Parathyroid adenoma (tissue), 2 donors: ENCODE measurements around the gene FOXD1.
"Not testable (repeated sequence)": the region's sequence is repeated elsewhere in the genome, so short reads cannot be mapped to it uniquely, and the experiment has no call there.

Experiments used
- H2AFZ ChIP-seq: fragments of 300-600 bp; sonication (generic); one replicate; pipeline ENCODE4 v1.7.0; 2017; ENCODE audit warnings: antibody characterized with exemption, mild to moderate bottlenecking
- H3K27ac ChIP-seq: fragments of 300-600 bp; sonication (generic); one replicate; pipeline ENCODE4 v1.7.0; 2017
- H3K27me3 ChIP-seq: fragments of 300-600 bp; sonication (generic); one replicate; pipeline ENCODE4 v1.7.0; 2017; ENCODE audit warnings: low read length; ENCODE audit not compliant: control insufficient read depth, insufficient read depth
- H3K36me3 ChIP-seq: fragments of 300-600 bp; sonication (generic); one replicate; pipeline ENCODE4 v1.7.0; 2017; ENCODE audit warnings: low read length; ENCODE audit not compliant: control insufficient read depth, insufficient read depth
- H3K4me1 ChIP-seq: fragments of 300-600 bp; sonication (generic); one replicate; pipeline ENCODE4 v1.7.0; 2017; ENCODE audit warnings: control low read depth
- H3K4me2 ChIP-seq: fragments of 300-600 bp; sonication (generic); one replicate; pipeline ENCODE4 v1.7.0; 2017; ENCODE audit warnings: low read length
- H3K4me3 ChIP-seq: fragments of 300-600 bp; sonication (generic); one replicate; pipeline ENCODE4 v1.7.0; 2017; ENCODE audit warnings: low read depth, low read length
- H3K79me2 ChIP-seq: fragments of 300-600 bp; sonication (generic); one replicate; pipeline ENCODE4 v1.7.0; 2017; ENCODE audit warnings: control low read depth
- H3K9ac ChIP-seq: fragments of 300-600 bp; sonication (generic); one replicate; pipeline ENCODE4 v1.7.0; 2017; ENCODE audit warnings: mild to moderate bottlenecking
- H3K9me3 ChIP-seq: fragments of 300-600 bp; sonication (generic); one replicate; pipeline ENCODE4 v1.7.0; 2017; ENCODE audit warnings: low read length; ENCODE audit not compliant: control insufficient read depth
- TF ChIP-seq, protein P1 (sequence below): fragments of 300-600 bp; sonication (generic); IDR thresholded peaks from one replicate; pipeline ENCODE4 v1.7.0; 2017; ENCODE audit warnings: antibody characterized with exemption, mild to moderate bottlenecking
- donor health status: primary hyperparathyroidism.

The FOXD1 gene

DNA sequence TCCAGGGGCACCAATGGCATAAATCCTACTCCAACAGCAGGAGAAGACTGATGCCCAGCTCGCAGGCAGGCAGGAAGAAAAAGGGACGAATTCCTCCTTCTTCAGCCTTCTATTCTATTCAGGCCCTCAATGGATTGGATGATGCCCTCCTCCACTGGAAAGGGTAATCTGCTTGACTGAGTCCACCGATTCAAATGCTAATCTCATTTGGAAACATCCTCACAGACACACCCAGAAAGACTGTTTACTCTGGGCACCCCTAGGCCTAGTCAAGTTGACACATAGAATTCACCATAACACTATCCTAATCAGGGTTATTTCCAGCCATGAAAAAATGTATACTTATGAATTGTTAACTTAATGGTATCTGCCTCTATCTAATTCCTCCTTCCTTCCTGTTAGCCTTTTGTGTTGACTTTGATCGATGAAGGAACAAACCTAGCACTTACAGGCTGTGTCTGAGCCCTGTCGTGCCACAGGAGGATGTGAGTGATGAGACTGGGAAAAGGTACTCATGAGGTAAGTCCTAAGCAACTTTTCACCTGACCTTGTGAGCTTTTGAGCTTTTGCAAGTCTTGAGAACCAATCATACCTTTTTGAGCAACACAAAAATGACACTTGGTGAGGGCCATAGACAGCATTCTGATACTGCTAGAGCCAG lies 36.5 kb downstream of the FOXD1 start:
- no peaks in the 10 kb centered on the region for H3K27me3 ChIP-seq
- H3K36me3 ChIP-seq = no peaks in the 10 kb centered on the region
- H3K4me3 ChIP-seq = no peak overlapping the region
- no peak overlapping the region for H2AFZ ChIP-seq
- H3K4me1 ChIP-seq = no peaks in the 10 kb centered on the region
- no peak overlapping the region for H3K4me2 ChIP-seq
- TF ChIP-seq, protein P1, sequence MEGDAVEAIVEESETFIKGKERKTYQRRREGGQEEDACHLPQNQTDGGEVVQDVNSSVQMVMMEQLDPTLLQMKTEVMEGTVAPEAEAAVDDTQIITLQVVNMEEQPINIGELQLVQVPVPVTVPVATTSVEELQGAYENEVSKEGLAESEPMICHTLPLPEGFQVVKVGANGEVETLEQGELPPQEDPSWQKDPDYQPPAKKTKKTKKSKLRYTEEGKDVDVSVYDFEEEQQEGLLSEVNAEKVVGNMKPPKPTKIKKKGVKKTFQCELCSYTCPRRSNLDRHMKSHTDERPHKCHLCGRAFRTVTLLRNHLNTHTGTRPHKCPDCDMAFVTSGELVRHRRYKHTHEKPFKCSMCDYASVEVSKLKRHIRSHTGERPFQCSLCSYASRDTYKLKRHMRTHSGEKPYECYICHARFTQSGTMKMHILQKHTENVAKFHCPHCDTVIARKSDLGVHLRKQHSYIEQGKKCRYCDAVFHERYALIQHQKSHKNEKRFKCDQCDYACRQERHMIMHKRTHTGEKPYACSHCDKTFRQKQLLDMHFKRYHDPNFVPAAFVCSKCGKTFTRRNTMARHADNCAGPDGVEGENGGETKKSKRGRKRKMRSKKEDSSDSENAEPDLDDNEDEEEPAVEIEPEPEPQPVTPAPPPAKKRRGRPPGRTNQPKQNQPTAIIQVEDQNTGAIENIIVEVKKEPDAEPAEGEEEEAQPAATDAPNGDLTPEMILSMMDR = no peak
- H3K9ac ChIP-seq = no peak overlapping the region
- H3K79me2 ChIP-seq = no peaks in the 10 kb centered on the region
- H3K9me3 ChIP-seq = no peaks in the 10 kb centered on the region
- no peak overlapping the region for H3K27ac ChIP-seq

DNA sequence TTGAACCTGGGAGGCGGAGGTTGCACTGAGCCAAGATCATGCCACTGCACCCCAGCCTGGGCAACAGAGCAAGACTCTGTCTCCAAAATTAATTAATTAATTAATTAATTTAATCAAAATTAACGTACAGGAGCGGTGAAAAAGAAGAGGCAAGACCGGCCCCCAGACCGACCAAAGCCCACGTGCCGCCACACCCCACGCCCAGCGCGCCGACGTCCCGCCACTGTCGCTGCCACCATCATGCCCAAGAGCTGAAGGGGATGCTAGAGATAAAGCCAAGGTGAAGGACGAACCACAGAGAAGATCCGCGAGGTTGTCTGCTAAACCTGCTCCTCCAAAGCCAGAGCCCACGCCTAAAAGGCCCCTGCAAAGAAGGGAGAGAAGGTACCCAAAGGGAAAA lies 38.6 kb downstream of the FOXD1 start:
- H3K9ac ChIP-seq, H3K9me3 ChIP-seq, H3K4me2 ChIP-seq, H2AFZ ChIP-seq, H3K27me3 ChIP-seq, H3K79me2 ChIP-seq, H3K4me1 ChIP-seq, H3K27ac ChIP-seq, H3K4me3 ChIP-seq, H3K36me3 ChIP-seq: not testable (repeated sequence)

DNA sequence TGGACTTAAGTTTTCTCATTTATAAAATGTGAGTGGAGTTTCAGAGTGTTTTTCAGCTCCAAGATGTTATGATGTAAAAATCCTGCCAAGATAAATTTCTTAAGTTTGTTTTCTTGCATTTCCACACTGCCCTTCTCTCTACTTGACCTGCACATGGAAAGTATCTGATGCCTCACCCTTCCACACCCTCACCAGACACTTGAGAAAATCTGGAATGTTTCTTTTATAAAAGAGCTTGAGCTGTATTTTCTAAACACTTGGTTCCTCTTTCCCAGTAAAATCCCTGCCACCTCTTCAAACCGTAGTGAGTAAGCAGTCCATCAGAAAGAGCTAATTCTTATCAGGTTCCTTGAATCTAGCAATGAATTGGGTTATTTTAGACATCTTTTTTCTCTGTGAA lies 42.9 kb downstream of the FOXD1 start:
- TF ChIP-seq, protein P1 = no peak
- H3K79me2 ChIP-seq = no peaks in the 10 kb centered on the region
- H3K27me3 ChIP-seq = no peaks in the 10 kb centered on the region

DNA sequence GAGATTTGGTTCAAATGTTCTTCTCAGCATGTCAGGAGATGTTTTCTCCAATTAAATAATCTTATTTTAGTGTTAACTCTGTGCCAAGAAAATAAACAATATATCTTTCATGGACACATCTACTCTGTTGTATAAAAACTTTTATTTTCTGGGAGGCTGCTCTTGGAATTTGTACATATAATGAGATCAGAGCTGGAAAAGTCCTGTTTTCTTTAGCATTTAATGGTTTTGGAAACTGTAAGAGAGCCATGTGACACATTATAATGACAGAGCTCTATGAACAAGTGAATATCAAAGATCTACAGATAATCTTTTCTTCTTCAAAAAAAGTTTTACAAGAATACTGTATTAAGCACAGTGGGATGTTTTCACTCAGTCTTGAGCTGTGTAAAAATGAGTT lies 48.8 kb downstream of the FOXD1 start:
- Histone ChIP-seq H3K9me3 (no peaks in the 10 kb centered on the region), H3K4me3 (no peak overlapping the region), H2AFZ (no peak overlapping the region), H3K79me2 (no peaks in the 10 kb centered on the region), H3K36me3 (no peaks in the 10 kb centered on the region), H3K4me2 (no peak overlapping the region), H3K27ac (no peak overlapping the region), H3K9ac (no peak overlapping the region), H3K27me3 (no peaks in the 10 kb centered on the region), H3K4me1 (no peaks in the 10 kb centered on the region)
- TF ChIP-seq, protein P1 = no peak

More for the DNA sequence above, 42.9 kb downstream of the FOXD1 start:
- Histone ChIP-seq H3K36me3 (no peaks in the 10 kb centered on the region), H3K4me2 (no peak overlapping the region), H3K9ac (no peak overlapping the region), H3K4me1 (no peaks in the 10 kb centered on the region), H2AFZ (no peak overlapping the region), H3K27ac (no peak overlapping the region), H3K4me3 (no peak overlapping the region), H3K9me3 (no peaks in the 10 kb centered on the region)
